ACHN (cell line): ENCODE measurements around the gene PRICKLE3.
A peak's percentile ranks its signal among the peaks of the same experiment; 100 is the strongest.
"Not testable (repeated sequence)": the region's sequence is repeated elsewhere in the genome, so short reads cannot be mapped to it uniquely, and the experiment has no call there.

Source experiments
- DNase-seq: peaks from one replicate; pipeline ENCODE4 v3.0.0-alpha.2; 2015
- in situ Hi-C: cut with HindIII; loops from 2 replicates; pipeline ENCODE4 v1.10.0; 2017; ENCODE audit warnings: low sequenced_read_pairs, low pct_ligation_motif_present, low pct_unique_long_range_greater_than_20kb

The PRICKLE3 gene

DNA sequence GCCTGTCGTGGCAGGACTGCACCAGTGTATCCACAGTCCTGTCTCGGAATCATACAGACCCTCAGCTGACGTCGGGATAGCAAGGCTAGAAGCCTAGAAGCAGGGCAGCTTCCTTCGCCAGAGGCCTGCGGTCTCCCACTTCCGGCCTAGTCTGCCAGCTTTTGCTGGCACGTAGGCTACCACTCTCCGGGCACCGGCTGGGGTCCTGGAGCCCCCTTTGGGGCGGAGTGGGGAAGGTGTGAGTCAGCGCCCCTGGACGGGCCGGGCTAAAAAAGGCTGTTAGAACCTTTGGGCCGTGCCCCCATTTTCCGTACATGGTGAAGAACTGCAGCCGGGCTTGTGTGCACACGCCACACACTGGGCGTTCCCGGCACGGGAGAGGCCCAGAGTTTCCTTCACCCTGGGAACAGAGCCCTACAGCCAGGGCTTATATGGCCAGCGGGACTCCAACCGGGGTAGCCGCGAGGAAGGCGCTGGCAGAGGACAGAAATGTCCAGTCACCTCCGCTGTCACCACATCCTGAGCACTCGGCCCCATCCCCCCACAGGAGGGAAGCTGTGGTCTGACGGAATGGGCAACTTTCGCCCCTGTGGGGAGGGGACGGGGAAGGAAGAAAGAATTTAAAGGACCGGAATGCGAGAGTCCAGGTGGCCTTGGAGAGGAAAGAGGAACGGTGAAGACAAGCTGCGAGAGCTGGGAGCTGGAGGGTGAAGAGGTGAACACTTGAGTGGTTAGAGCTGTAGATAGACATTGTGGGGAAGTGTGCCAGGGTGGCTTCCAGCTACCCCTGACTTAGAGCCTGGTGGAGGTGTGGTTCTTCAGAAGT is 19.0 kb downstream of the PRICKLE3 start:
- DNase-seq = no peak
- in situ Hi-C loops = no loop called here

DNA sequence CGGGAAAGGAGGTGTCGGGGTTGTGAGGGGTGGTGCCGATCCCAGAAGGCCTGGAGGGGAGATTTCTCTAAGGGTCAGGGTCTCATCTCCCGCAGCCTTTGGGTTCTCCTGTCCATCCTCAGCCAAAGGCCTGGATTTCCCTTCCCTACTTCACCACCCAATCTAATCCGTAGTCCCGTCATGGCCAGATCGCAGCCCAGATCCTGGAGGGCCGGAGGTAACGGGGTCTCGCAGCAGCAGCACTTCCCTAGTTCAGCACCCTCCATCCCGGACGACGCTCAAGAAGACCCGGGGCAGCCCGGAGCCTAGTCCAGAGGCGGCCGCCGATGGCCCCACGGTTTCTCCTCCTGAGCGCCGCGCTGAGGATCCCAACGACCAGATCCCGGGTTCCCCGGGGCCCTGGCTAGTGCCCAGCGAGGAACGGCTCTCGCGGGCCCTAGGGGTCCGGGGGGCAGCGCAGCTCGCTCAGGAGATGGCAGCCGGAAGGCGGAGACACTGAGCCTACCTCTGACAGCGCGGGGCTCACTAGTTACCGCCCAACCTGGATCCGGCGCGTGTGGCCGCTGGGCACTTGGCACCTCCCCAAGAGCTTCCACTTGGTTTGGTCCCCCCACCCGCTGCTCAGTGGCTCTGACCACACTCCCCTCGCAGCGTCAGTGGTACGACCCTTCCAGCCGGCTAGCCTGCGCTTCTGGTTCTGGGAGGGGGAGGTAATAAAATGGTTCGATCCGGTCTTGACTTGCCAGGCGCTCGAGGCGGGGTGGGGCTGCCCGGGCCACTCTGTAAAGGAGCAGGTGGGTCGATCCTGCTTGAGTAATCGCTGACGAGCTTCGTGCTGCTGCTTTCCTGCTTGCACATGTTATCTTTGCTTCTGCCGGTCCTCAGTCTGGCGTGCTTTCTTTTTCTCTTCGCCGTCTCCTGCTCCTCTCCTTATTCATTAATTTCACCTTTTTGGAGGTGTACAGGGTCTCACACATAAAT is 20.0 kb downstream of the PRICKLE3 start:
- in situ Hi-C loops = no loop called here
- DNase-seq = no peak

DNA sequence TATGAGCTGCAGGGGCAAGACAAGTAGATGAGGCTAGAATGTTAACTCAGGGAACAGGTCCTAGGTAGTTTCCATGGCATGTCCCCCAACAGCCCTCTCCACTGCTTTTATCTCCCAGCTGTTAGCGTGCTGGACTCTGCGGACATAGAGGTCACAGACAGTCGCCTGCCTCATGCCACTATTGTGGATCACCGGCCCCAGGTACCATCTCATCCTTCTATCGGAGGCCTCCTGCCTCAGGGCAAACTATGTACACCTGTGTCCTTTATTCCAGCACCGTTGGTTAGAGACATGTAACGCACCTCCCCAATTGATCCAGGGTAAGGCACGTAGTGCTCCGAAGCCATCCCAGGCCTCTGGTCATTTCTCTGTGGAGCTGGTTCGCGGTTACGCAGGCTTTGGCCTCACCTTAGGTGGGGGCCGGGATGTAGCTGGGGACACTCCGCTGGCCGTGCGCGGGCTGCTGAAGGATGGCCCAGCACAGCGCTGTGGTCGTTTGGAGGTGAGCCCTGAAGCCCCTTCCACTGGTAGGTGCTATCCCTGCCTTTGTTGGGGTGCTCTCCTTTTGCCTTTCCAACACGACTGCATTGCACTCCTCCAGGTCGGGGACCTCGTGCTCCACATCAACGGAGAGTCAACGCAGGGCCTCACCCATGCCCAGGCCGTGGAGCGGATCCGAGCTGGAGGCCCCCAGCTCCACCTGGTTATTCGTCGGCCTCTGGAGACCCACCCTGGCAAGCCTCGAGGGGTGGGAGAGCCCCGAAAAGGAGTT is 21.4 kb downstream of the PRICKLE3 start:
- no peak for DNase-seq
- in situ Hi-C loops = no loop called here

DNA sequence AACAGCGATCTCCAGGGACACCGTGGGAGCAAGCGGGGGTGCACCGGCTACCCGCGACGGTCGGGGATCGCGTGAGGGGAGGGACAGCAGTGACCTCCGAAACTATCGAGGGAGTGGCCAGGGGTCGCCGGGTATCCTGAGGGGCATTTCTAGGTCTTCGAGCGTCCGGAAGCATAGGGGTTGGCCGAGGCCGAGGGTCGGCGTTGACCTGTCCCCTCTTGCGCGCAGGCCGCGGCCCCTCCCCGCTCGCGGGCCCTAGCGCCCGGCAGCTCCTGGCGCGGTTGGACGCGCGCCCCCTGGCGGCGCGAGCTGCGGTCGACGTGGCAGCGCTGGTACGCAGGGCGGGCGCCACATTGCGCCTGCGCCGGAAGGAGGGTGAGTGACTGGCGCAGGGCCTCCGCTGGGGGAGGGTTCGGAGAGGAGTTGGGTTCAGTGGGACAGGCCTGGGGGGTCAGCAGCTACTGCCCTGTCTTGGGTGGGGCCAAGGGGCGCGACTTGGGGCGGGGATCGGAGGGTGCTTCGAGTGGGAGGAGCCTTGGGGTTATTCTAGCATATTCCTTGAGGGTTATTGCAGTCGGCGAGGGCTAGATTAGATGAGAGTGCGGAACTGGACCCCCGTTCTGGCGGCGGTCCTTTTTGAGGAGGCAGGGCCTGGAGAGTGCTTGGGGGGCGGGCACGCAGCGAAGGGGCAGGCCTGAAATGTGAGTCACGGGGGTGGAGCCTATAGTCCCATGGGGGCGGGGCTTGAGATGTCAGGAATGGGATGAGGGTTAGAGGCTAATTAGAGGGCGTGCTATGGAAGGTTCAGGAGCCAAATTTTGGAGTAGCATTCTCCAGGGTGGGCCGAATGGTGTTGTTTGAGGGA is 22.4 kb downstream of the PRICKLE3 start:
- peak; percentile 72 for DNase-seq
- in situ Hi-C loops = no loop called here

DNA sequence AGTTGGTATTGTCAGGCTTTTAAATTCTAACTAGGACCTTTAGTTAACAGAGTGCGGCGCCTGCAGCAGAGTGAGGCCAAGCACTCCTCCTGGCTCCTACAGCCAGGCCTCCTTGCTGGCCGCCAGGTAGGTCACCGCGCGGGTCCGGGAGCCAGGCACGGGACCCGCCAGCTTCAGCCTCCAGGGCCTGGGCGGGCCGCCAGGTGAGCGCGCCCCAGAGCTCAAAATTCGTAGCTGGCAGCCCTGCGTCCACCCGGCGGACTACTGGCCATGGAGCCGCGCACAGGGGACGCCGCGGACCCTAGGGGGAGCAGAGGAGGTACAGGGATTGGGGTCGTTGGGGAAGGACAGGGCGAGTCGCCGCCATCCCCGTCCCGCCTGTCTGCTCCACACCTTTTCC is 23.6 kb downstream of the PRICKLE3 start, which contains the start of gene MAGIX:
MAGIX (plus strand) TSS at position 139 of the 400 bp plus-strand sequence; CDS start at position 271, 132 bp downstream.
- in situ Hi-C loops = no loop called here
- no peak for DNase-seq

DNA sequence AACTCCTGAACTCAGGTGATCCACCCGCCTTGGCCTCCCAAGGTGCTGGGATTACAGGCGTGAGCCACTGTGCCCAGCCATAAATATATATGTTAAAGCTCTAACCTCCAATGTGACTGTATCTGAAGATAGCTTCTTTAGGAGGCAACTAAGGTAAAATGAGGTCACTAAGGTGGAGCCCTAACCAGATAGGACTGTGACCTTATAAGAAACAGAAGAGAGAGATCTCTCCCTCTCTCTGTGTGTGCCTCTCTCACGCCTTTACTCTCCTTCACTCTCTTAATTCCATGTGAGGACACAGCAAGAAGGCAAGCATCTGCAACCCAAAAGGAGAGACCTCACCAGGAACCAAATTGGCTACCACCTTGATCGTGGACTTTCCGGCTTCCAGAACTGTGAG is 24.5 kb downstream of the PRICKLE3 start:
- in situ Hi-C loops = no loop called here
- DNase-seq = no peak

DNA sequence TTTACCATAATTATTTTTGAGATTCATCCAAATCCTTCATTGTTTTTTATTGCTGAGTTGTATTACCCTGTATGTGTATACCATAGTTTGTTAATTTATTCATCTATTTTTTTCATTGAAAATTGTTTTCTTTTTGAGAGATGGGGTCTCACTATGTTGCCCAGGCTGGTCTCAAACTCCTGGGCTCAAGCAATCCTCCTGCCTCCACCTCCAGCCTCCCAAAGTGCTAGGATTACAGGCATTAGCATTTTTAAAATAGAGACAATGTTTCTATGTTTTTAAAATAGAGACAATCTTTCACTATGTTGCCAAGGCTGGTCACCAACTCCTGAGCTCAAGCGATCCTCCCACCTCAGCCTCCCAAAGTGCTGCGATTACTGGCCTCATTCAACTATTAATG is 25.3 kb downstream of the PRICKLE3 start:
- in situ Hi-C loops = no loop called here
- DNase-seq = no peak

DNA sequence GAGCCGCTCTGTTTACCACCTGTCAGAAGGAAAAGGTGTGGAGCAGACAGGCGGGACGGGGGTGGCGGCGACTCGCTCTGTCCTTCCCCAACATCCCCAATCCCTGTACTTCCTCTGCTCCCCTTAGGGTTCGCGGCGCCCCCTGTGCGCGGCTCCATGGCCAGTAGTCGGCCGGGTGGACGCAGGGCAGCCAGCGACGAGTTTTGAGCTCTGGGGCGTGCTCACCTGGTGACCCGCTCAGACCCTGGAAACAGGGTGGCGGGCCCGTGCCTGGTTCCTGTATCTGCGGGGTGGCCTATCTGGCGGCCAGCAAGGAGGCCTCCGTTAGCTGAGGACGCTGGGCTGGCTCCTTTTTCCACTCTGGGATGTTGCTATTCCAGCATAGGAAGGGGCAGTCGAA is 29.0 kb downstream of the PRICKLE3 start:
- no peak for DNase-seq
- in situ Hi-C loops = no loop called here

DNA sequence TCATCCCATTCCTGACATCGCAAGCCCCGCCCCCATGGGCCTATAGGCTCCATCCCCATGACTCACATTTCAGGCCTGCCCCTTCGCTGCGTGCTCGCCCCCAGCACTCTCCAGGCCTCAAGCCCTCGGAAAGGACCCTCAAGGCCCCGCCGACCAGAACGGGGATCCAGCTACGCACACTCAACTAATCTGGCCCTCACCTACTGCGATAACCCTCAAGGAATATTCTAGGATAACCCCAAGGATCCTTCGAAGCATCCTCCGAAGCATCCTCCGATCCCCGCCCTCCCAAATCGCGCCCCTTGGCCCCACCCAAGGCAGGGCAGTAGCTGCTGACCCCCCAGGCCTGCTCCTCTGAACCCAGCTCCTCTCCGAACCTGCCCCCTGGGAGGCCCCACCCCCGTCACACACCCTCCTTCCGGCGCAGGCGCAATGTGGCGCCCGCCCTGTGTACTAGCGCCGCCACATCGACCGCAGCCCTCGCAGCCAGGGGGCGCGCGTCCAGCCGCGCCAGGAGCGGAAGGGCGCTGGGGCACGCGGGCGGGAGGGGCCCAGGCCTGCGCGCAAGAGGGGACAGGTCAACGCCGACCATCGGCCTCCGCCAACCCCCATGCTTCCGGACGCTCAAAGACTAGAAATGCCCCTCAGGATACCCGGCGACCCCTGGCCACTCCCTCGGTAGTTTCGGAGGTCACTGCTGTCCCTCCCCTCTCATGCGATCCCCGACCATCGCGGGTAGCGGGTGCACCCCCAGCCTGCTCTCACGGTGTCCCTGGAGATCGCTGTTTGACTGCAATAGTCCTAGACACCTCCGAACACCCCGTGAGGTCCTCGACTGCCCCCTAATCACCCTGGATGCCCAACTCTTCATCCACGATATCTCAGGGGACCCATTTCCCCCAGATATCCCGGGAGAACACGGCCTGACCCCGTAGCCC is 30.0 kb downstream of the PRICKLE3 start:
- peak; percentile 78 for DNase-seq
- in situ Hi-C loops = no loop called here

DNA sequence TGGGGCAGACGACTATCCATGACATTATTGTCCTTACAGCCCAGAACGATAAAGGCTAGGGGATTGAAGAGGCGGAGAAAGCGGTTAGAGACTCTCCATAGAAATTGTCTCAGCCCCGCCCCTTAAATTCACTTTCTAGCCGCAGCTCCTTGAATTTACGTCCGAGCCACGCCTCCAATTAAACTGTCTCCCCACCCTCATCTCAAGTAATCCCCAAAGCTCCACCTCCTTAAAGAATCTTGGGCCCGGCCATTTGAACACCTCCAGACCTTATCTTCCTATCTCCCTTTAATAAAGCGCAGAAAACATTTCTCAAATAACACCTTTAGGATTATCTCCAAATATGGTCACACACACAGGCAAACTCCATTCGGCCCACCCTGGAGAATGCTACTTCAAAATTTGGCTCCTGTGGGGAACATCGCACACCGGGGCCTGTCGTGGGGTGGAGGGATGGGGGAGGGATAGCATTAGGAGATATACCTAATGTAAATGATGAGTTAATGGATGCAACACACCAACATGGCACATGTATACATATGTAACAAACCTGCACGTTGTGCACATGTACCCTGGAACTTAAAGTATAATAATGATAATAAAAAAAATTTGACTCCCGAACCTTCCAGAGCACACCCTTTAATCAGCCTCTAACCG is 30.8 kb downstream of the PRICKLE3 start:
- DNase-seq = no peak
- in situ Hi-C loops = no loop called here

DNA sequence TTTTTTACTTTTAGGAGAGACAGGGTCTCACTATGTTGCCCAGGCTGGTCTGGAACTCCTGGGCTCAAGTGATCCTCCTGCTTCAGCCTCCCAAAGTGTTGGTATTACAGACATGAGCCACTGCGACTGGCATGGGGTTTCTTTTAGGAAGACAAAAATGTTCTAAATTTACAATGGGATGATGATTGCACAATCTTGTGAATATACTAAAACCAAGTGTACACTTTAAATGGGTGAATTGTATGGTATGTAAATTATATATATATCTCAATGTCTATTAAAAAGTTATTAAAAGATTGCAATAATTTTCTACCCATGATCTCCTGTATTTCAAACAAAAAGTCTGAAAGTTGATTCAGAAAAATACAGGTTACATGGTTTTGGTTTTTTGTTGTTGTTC is 32.7 kb downstream of the PRICKLE3 start:
- in situ Hi-C loops = no loop called here
- DNase-seq = no peak

DNA sequence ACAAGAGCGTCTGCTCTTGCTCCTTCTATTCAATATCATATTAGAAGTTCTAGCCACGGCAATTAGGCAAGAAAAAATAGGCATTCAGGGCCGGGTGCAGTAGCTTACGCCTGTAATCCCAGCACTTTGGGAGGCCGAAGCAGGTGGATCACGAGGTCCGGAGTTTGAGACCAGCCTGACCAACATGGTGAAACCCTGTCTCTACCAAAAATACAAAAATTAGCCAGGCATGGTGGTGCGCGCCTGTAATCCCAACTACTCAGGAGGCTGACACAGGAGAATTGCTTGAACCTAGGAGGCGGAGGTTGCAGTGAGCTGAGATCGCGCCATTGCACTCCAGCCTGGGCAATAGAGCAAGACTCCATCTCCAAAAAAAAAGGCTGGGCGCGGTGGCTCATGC is 36.9 kb downstream of the PRICKLE3 start:
- in situ Hi-C loops, DNase-seq: not testable (repeated sequence)

DNA sequence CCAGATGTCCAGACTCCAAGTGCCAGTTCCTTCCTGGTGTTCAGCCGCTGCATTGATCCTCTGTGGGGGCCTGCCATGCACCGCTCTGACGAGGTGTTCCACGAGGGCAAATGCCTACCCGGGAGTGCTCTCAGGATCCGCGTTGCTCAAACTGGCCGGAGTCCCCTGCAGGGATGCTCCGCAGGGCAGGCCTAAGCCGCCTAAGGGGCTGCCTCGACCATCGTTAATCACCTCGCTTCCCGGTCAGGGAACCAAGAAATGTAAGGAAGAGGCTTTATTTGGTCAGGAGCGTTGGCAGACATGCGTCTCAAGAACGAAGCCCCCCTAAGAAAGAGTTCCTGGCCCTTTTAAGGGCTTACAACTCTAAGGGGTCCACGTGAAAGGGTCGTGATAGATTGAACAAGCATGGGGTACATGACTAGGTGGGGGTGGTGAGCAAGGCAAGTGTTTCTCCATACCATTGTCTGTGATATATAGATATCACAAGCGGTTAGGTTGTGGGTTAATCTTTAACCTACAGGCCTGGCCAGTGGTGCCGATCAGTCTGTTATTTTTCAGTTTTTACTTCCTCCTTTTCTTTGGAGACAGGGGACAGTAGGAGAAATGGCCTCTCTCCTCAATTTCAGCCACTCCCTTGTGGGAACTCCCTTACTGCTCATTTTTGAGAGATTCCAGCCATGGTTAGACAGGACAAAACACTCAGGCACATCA is 37.6 kb downstream of the PRICKLE3 start:
- DNase-seq, in situ Hi-C loops: not testable (repeated sequence)

DNA sequence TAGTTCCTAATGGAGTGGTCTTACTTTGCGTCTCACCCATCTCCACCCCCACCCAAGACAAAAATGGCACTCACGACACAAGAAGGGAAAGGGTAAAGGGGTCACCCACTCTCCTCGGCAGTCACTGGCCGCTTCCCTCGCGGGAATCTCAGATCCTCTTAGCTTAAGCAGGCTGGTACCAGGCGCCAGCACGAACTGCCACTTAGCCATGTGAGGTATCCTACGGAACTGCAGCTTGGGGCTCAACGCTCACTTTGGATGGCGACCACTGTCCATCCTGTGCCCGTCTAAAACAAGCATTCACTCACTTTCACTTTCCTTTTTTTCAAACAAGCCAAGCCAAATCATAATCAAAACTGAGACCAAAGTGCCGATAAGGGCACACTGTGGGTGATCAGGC is 38.2 kb downstream of the PRICKLE3 start:
- no peak for DNase-seq
- in situ Hi-C loops = no loop called here

DNA sequence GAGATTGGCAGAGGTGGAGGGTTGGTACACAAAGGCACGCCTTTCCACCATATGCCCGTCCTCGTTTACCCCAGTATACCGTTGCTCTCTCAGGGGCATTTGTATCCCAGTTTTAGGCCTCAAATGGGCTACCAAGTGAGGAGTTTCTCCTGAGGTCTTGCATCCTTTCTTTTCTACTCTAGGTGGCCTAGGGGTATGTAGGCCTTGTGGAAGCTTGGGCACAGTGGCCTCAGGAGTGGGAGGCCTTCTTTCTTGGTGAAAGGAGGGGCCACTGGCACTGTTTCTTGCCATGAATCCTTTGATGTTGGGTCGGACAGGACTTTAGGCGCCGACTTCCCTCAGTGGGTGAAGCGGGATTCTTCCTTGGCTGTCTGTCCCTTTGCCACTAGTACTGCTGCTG is 38.9 kb downstream of the PRICKLE3 start:
- DNase-seq = no peak
- in situ Hi-C loops = no loop called here

DNA sequence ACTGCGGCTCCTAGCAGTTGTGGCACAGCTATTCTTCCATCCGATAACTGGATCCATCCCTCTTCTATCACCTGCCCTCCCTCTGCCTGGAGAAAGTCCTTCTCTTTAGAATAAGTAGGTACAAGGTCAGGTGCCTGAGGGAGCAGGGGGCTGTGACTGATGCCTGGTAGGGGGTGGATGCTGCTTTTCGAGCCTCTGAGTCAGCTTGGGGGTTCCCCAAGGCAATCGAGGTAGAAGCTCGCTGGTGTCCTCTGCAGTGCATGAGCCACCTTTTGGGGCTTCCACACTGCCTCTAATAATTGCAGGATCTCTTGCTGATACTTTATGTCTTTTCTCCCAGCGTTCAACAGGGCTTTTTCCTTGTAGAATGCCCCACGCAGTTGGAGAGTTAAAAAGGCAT is 43.0 kb downstream of the PRICKLE3 start:
- DNase-seq, in situ Hi-C loops: not testable (repeated sequence)
